Measurements from ENCODE around the gene GRIK3. TPM values are rescaled to one million over a fixed set of nuclear protein-coding genes. Genes with fewer than 3 reads are reported as not detected.

GRIK3 gene
- total and polyA plus RNA-seq, 2 of the 8 experiments (the other 6 are each of a cell fraction or from before 2014, with no cell fraction given) = 2.1 to 3.4 TPM

DNA sequence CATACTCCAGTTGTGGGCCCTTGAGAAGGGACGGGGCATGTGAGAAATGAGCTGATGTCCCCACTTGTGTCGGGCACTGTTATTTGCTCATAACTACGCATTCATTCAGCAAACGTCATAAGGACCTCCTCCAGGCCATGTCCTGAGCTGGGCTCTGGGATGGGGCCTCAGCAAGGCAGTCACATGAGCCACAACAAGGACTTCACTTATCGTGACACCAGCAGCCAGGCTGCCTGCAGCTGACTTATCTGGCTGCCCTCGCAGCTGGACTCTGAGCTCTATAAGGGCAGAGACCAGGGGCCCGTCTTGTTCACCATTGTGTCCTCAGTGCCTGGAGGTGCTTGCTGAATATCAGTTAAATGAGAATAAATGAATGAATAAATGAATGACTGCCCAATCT lies 37.5 kb upstream of the GRIK3 start:
- H3K9me3 ChIP-seq (ENCODE audit: insufficient read depth in 2 of 2, low read depth in 1 of 2, low read length in 1 of 2) = no peaks in the 10 kb centered on the region
- H3K27ac ChIP-seq (ENCODE audit: low read depth, low read length) = no peak overlapping the region
- H3K27me3 ChIP-seq (replicated peaks in 1 of 4; ENCODE audit: control insufficient read depth in 3 of 4, extremely low read depth in 1 of 4, insufficient read depth in 3 of 4, low read length in 3 of 4) = no peaks in the 10 kb centered on the region
- H3K18ac ChIP-seq (ENCODE audit: extremely low read depth, low read length) = no peak overlapping the region
- H3K79me2 ChIP-seq (ENCODE audit: control insufficient read depth in 1 of 2, insufficient read depth in 2 of 2, low read length in 2 of 2) = no peaks in the 10 kb centered on the region
- no peak overlapping the region for H3K14ac ChIP-seq (ENCODE audit: insufficient read length)
- no peak overlapping the region; the same call in 1 of the 2 replicates for H2BK15ac ChIP-seq (ENCODE audit: low read length)
- ChIA-PET POLR2A (ENCODE audit: partially characterized antibody) (no interaction called here), CTCF (ENCODE audit: partially characterized antibody) (interaction anchor here (0.9 to 1.7 kb wide), 5 partner anchors 15 to 422 kb away, joined by 3 to 5 read pairs (median 3); no protein-coding TSS in a partner anchor)
- no peak for DNase-seq (ENCODE audit: low read depth in 1 of 2, low spot score in 2 of 2)
- H2AFZ ChIP-seq (ENCODE audit: low read length) = no peak overlapping the region
- peaks cover 0 to 3% (median under 1%) of the 10 kb centered on the region in 4 experiments; a peak in 3 of 7 replicates for H3K4me1 ChIP-seq (replicated peaks in 1 of 4; ENCODE audit: control insufficient read depth in 3 of 4, insufficient read depth in 4 of 4, low read length in 3 of 4)
- no peak overlapping the region for H2BK5ac ChIP-seq (ENCODE audit: low read depth, low read length)
- H2AK5ac ChIP-seq (ENCODE audit: low read depth, low read length) = no peak overlapping the region
- no peak overlapping the region for H2BK120ac ChIP-seq (replicated peaks; ENCODE audit: low read depth, low read length)
- no peak overlapping the region for H3K4ac ChIP-seq (replicated peaks; ENCODE audit: insufficient read length, low read depth, low read length)
- no peak for TF ChIP-seq KDM4A (IDR thresholded peaks at IDR 0.05; ENCODE audit: low read depth, low read length, severe bottlenecking)
- no peak for TF ChIP-seq CTBP2 (IDR thresholded peaks at IDR 0.05; ENCODE audit: borderline replicate concordance, insufficient read depth, insufficient read length, low read length)
- no peak for TF ChIP-seq JUND (IDR thresholded peaks at IDR 0.05; ENCODE audit: low read length)
- no peaks in the 10 kb centered on the region for H3K36me3 ChIP-seq (ENCODE audit: control insufficient read depth in 2 of 4, insufficient read depth in 4 of 4, low read length in 3 of 4)
- no peak overlapping the region for H3K4me3 ChIP-seq (ENCODE audit: extremely low read depth in 1 of 4, insufficient read depth in 2 of 4, low read depth in 3 of 4, low read length in 4 of 4)
- H4K20me1 ChIP-seq (replicated peaks in 1 of 2; ENCODE audit: control insufficient read depth in 1 of 2, insufficient read depth in 2 of 2, low read length in 2 of 2) = no peaks in the 10 kb centered on the region
- no peak overlapping the region for H4K91ac ChIP-seq (replicated peaks; ENCODE audit: insufficient read length, low read length)
- H2BK12ac ChIP-seq (ENCODE audit: low read depth, low read length) = no peak overlapping the region
- no peak overlapping the region for H4K5ac ChIP-seq (ENCODE audit: insufficient read length, low read depth, low read length)
- H2BK20ac ChIP-seq (ENCODE audit: low read length) = no peak overlapping the region
- H3K23ac ChIP-seq (ENCODE audit: insufficient read length) = no peak overlapping the region
- H3K79me1 ChIP-seq (ENCODE audit: low read depth, low read length) = no peaks in the 10 kb centered on the region
- no peak overlapping the region for H3K56ac ChIP-seq (replicated peaks; ENCODE audit: insufficient read length, low read depth, low read length)
- FAIRE-seq = no peak
- H3K4me2 ChIP-seq (ENCODE audit: insufficient read depth in 1 of 2, low read depth in 2 of 2, low read length in 2 of 2) = no peak overlapping the region
- WGBS, 2 experiments (ENCODE audit: extremely low coverage in 1 of 2, insufficient coverage in 1 of 2, insufficient read length in 1 of 2, insufficient replicate concordance in 2 of 2, low coverage in 1 of 2, low lambda C conversion rate in 2 of 2, missing lambda C conversion rate in 1 of 2) = 72% methylated on average over 7 of the region's 7 CpGs; no CpG with 5 or more reads in 1 of the 2 experiments
- H4K8ac ChIP-seq (ENCODE audit: extremely low read depth, insufficient read depth, low read length) = peak overlapping the region; percentile 39; the same call in 1 of the 2 replicates
- H3K23me2 ChIP-seq (ENCODE audit: low read depth, low read length) = no peaks in the 10 kb centered on the region
- no peak overlapping the region for H3K9ac ChIP-seq (replicated peaks in 1 of 4; ENCODE audit: extremely low read depth in 1 of 4, low read depth in 3 of 4, low read length in 3 of 4)
